ENCODE data around the gene CHRD. TPM values are rescaled to one million over a fixed set of nuclear protein-coding genes. Genes with fewer than 3 reads are reported as not detected.

Gene CHRD
- total and polyA plus RNA-seq, 7 experiments from 2014 or later = not detected

DNA sequence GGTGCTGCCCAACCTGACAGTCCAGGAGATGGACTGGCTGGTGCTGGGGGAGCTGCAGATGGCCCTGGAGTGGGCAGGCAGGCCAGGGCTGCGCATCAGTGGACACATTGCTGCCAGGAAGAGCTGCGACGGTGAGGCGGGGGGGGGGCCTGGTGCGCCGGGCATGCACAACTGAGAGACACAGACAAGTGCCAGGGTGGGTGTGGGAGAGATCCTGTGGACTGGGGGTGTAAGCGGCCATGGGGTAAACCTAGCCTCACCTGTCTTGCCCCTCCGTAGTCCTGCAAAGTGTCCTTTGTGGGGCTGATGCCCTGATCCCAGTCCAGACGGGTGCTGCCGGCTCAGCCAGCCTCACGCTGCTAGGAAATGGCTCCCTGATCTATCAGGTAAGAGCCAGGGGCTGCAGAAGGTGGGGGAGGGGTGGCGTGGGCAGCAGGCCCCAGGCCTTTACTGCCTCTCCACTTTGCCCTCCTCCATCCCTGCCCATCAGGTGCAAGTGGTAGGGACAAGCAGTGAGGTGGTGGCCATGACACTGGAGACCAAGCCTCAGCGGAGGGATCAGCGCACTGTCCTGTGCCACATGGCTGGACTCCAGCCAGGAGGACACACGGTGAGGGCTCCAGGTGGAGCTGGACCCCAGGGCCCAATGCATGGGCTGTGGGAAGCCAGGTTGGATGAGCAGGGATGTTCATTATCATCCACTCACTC lies 3.3 kb downstream of the CHRD start:
- H3K27ac Mint-ChIP-seq = no peak overlapping the region
- CTCF ChIA-PET = interaction anchor here (1.4 kb wide), 1 partner anchor 11 kb away, joined by 3 read pairs; no protein-coding TSS in a partner anchor

DNA sequence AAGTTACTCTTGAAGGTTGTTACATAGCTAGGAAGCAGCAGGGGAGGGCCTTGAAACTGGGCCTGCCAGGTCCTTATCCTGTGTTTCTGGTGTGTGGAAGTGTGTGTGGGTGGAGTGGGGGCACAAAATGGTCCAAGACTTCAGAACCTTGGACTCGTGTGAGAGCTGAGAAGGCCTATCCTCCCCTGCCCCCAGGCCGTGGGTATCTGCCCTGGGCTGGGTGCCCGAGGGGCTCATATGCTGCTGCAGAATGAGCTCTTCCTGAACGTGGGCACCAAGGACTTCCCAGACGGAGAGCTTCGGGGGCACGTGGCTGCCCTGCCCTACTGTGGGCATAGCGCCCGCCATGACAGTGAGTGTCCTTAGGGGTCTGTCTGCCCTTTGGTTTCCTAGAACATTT lies 4.5 kb downstream of the CHRD start:
- DNase-seq (no peak), ATAC-seq (no peak)
- intact Hi-C loops (cut with micrococcal nuclease) = no loop called here
- Histone ChIP-seq H3K27ac (ENCODE audit: low read depth, low read length) (no peak overlapping the region), H3K27me3 (ENCODE audit: control insufficient read depth in 2 of 2, insufficient read depth in 2 of 2, low read length in 2 of 2) (peaks cover 0 to 9% of the 10 kb centered on the region in 2 donors), H3K4me3 (ENCODE audit: low read length) (no peak overlapping the region), H3K36me3 (ENCODE audit: control insufficient read depth in 2 of 3, insufficient read depth in 3 of 3, low read length in 3 of 3) (no peaks in the 10 kb centered on the region), H3K4me1 (ENCODE audit: control insufficient read depth in 2 of 2, insufficient read depth in 2 of 2, low read length in 2 of 2) (peaks cover 4 to 5% of the 10 kb centered on the region in 2 donors), H3K9me3 (ENCODE audit: control insufficient read depth in 2 of 3, low read length in 3 of 3) (no peaks in the 10 kb centered on the region)
- H3K9me3 Mint-ChIP-seq = peaks cover 0 to 1% (median 0%) of the 10 kb centered on the region in 11 donors
- H3K4me1 Mint-ChIP-seq = peaks cover 0 to 9% (median 5%) of the 10 kb centered on the region in 7 donors
- H3K4me3 Mint-ChIP-seq = no peak overlapping the region
- POLR2A ChIA-PET = no interaction called here
- peaks cover 13 to 47% (median 25%) of the 10 kb centered on the region in 5 donors for H3K27me3 Mint-ChIP-seq
- no peak overlapping the region for H3K27ac Mint-ChIP-seq
- CTCF ChIA-PET = interaction anchor here (0.9 to 1.4 kb wide), 2 partner anchors 12 to 170 kb away, joined by 3 read pairs; no protein-coding TSS in a partner anchor
- H3K36me3 Mint-ChIP-seq = no peaks in the 10 kb centered on the region

More for the DNA sequence above, 3.3 kb downstream of the CHRD start:
- POLR2A ChIA-PET = no interaction called here
- no peaks in the 10 kb centered on the region for H3K9me3 Mint-ChIP-seq
- no peak overlapping the region for H3K4me3 Mint-ChIP-seq
- peaks cover 0 to 15% (median 7%) of the 10 kb centered on the region in 7 donors for H3K4me1 Mint-ChIP-seq
- Histone ChIP-seq H3K4me3 (ENCODE audit: low read length) (no peak overlapping the region), H3K27me3 (ENCODE audit: control insufficient read depth in 2 of 2, insufficient read depth in 2 of 2, low read length in 2 of 2) (peaks cover 0 to 9% of the 10 kb centered on the region in 2 donors), H3K4me1 (ENCODE audit: control insufficient read depth in 2 of 2, insufficient read depth in 2 of 2, low read length in 2 of 2) (peaks cover 4 to 5% of the 10 kb centered on the region in 2 donors), H3K27ac (ENCODE audit: low read depth, low read length) (no peak overlapping the region), H3K36me3 (ENCODE audit: control insufficient read depth in 2 of 3, insufficient read depth in 3 of 3, low read length in 3 of 3) (no peaks in the 10 kb centered on the region), H3K9me3 (ENCODE audit: control insufficient read depth in 2 of 3, low read length in 3 of 3) (no peaks in the 10 kb centered on the region)
- ATAC-seq (no peak), DNase-seq (no peak)
- H3K27me3 Mint-ChIP-seq = peaks cover 25 to 59% (median 36%) of the 10 kb centered on the region in 5 donors
- H3K36me3 Mint-ChIP-seq = peaks cover 0 to 1% (median 0%) of the 10 kb centered on the region in 5 donors
- intact Hi-C loops (cut with micrococcal nuclease) = no loop called here

DNA sequence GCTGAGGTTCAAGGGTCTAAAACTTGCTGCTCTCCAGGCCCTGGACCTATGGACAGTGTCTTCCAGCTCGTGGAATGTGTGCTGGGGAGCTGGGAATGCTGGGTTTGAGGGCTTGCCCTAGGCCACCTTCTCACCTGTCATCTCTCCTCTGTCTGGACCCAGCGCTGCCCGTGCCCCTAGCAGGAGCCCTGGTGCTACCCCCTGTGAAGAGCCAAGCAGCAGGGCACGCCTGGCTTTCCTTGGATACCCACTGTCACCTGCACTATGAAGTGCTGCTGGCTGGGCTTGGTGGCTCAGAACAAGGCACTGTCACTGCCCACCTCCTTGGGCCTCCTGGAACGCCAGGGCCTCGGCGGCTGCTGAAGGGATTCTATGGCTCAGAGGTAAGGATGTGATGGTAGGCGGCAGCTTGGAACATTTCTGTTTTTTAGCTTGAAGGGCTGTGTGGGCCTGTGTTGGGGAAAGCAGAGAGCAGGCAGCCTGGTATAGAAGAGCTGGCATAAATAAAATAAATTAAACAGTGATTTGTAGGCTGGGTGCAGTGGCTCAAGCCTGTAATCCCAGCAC lies 5.1 kb downstream of the CHRD start:
- H3K27me3 ChIP-seq (ENCODE audit: control insufficient read depth in 2 of 2, insufficient read depth in 2 of 2, low read length in 2 of 2) = peaks cover 0 to 9% of the 10 kb centered on the region in 2 donors

DNA sequence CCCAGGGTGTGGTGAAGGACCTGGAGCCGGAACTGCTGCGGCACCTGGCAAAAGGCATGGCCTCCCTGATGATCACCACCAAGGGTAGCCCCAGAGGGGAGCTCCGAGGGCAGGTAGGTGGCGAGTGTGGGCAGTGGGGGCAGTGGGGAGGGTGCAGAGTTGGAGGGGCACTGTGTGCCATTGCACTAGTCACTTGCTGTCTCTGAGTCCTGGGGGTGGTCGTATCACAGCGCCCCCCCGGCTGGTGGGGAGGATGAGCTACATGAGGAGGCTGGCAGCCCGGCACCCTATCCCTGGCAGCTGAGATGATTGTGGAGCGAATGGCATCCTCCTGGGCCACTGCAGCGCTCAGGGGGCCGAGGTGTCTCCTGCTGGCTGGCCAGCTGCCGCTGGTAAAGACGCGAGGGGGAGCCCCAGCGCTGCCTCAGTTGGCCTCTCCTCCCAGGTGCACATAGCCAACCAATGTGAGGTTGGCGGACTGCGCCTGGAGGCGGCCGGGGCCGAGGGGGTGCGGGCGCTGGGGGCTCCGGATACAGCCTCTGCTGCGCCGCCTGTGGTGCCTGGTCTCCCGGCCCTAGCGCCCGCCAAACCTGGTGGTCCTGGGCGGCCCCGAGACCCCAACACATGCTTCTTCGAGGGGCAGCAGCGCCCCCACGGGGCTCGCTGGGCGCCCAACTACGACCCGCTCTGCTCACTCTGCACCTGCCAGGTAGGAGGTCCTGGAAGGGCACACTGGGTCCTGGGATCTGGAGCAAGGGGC lies 6.4 kb downstream of the CHRD start:
- peaks cover 0 to 5% of the 10 kb centered on the region in 2 donors for H3K27me3 ChIP-seq (ENCODE audit: control insufficient read depth in 2 of 2, insufficient read depth in 2 of 2, low read length in 2 of 2)
- no peak overlapping the region for H3K4me3 ChIP-seq (ENCODE audit: low read length)
- ChIA-PET POLR2A (no interaction called here), CTCF (no interaction called here)
- Mint-ChIP-seq H3K27me3 (peaks cover 17 to 50% (median 25%) of the 10 kb centered on the region in 5 donors), H3K9me3 (peaks cover 0 to 1% (median 0%) of the 10 kb centered on the region in 11 donors), H3K4me1 (peaks cover 0 to 4% (median 0%) of the 10 kb centered on the region in 7 donors), H3K27ac (no peak overlapping the region), H3K36me3 (no peaks in the 10 kb centered on the region), H3K4me3 (no peak overlapping the region)
- DNase-seq = no peak
- H3K9me3 ChIP-seq (ENCODE audit: control insufficient read depth in 2 of 3, low read length in 3 of 3) = no peaks in the 10 kb centered on the region
- intact Hi-C loops (cut with micrococcal nuclease) = no loop called here
- H3K27ac ChIP-seq (ENCODE audit: low read depth, low read length) = no peak overlapping the region
- no peaks in the 10 kb centered on the region for H3K36me3 ChIP-seq (ENCODE audit: control insufficient read depth in 2 of 3, insufficient read depth in 3 of 3, low read length in 3 of 3)
- no peak for ATAC-seq
- no peaks in the 10 kb centered on the region for H3K4me1 ChIP-seq (ENCODE audit: control insufficient read depth in 2 of 2, insufficient read depth in 2 of 2, low read length in 2 of 2)

More for the DNA sequence above, 5.1 kb downstream of the CHRD start:
- peaks cover 0 to 1% (median 0%) of the 10 kb centered on the region in 11 donors for H3K9me3 Mint-ChIP-seq
- Histone ChIP-seq H3K4me3 (ENCODE audit: low read length) (no peak overlapping the region), H3K36me3 (ENCODE audit: control insufficient read depth in 2 of 3, insufficient read depth in 3 of 3, low read length in 3 of 3) (no peaks in the 10 kb centered on the region), H3K4me1 (ENCODE audit: control insufficient read depth in 2 of 2, insufficient read depth in 2 of 2, low read length in 2 of 2) (peaks cover 4 to 5% of the 10 kb centered on the region in 2 donors), H3K9me3 (ENCODE audit: control insufficient read depth in 2 of 3, low read length in 3 of 3) (no peaks in the 10 kb centered on the region), H3K27ac (ENCODE audit: low read depth, low read length) (no peak overlapping the region)
- intact Hi-C loops (cut with micrococcal nuclease) = no loop called here
- ATAC-seq (no peak), DNase-seq (no peak)
- peaks cover 17 to 47% (median 23%) of the 10 kb centered on the region in 5 donors for H3K27me3 Mint-ChIP-seq
- ChIA-PET POLR2A (no interaction called here), CTCF (interaction anchor here (0.9 to 1.4 kb wide), 2 partner anchors 13 to 169 kb away, joined by 3 read pairs; no protein-coding TSS in a partner anchor)
- H3K36me3 Mint-ChIP-seq = no peaks in the 10 kb centered on the region
- H3K4me1 Mint-ChIP-seq = peaks cover 0 to 9% (median 5%) of the 10 kb centered on the region in 7 donors
- H3K27ac Mint-ChIP-seq = no peak overlapping the region
- no peak overlapping the region for H3K4me3 Mint-ChIP-seq

DNA sequence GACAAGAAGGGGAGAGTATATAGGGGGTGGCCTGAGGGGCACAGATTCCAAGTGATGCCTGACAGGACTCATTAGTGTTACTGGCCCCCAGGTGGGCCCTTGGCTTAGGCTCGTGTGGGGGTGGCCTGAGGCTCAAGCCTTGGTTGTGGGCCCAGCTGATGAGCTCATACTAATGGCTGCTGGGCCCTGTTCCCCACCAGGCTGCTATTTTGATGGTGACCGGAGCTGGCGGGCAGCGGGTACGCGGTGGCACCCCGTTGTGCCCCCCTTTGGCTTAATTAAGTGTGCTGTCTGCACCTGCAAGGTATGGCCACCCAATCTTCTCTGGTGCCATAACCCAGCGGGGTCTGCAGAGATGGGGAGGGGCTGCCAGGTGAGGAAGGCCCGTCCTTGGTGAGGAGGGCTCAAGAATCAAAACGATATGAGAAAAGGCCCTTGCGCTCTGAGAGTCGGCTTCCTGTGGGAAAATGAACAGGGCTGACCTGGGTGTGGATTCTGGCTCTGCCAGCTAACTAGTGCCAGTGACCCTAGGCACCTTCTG lies 7.4 kb downstream of the CHRD start:
- Histone ChIP-seq H3K4me1 (ENCODE audit: control insufficient read depth in 2 of 2, insufficient read depth in 2 of 2, low read length in 2 of 2) (no peaks in the 10 kb centered on the region), H3K4me3 (ENCODE audit: low read length) (no peak overlapping the region), H3K9me3 (ENCODE audit: control insufficient read depth in 2 of 3, low read length in 3 of 3) (no peaks in the 10 kb centered on the region), H3K27ac (ENCODE audit: low read depth, low read length) (no peak overlapping the region), H3K36me3 (ENCODE audit: control insufficient read depth in 2 of 3, insufficient read depth in 3 of 3, low read length in 3 of 3) (no peaks in the 10 kb centered on the region), H3K27me3 (ENCODE audit: control insufficient read depth in 2 of 2, insufficient read depth in 2 of 2, low read length in 2 of 2) (no peaks in the 10 kb centered on the region)
- DNase-seq (no peak), ATAC-seq (no peak)
- POLR2A ChIA-PET = no interaction called here
- no peak overlapping the region for H3K4me3 Mint-ChIP-seq
- CTCF ChIA-PET = interaction anchor here (0.5 to 1.1 kb wide), 3 partner anchors 13 to 490 kb away, joined by 3 to 6 read pairs (median 3); no protein-coding TSS in a partner anchor
- H3K4me1 Mint-ChIP-seq = no peaks in the 10 kb centered on the region
- no peaks in the 10 kb centered on the region for H3K36me3 Mint-ChIP-seq
- no peak overlapping the region for H3K27ac Mint-ChIP-seq
- H3K27me3 Mint-ChIP-seq = peaks cover 13 to 41% (median 24%) of the 10 kb centered on the region in 5 donors
- intact Hi-C loops (cut with micrococcal nuclease) = no loop called here
- peaks cover 0 to 1% (median 0%) of the 10 kb centered on the region in 11 donors for H3K9me3 Mint-ChIP-seq

DNA sequence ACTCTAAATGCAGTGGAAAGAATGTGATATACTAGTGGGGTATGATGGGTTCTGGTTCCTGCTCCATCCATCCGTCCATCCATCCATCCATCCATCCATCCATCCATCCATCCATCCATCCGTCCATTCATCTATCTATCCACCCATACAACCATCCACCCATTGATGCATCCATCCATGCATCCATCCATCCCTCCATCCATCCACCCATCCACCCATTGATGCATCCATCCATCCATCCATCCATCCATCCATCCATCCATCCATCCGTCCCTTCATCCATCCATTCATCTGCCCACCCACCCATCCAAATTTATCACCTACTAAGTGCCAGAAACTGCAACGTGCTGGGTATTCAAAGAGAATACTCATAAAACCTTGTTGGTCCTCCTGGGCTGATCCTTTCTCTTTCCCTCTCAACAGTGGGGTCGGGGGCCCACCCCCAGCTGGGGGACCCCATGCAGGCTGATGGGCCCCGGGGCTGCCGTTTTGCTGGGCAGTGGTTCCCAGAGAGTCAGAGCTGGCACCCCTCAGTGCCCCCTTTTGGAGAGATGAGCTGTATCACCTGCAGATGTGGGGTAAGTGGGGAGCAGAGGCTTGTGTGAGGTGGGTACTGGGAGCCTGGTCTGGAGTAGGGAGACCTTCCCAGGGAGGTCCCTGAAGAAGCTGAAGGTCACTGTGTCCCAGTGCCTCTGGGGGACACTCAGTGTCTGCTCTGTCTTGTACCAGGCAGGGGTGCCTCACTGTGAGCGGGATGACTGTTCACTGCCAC lies 8.5 kb downstream of the CHRD start:
- ChIA-PET CTCF (interaction anchor here (0.6 to 1.1 kb wide), 2 partner anchors 28 to 489 kb away, joined by 3 read pairs; no protein-coding TSS in a partner anchor), POLR2A (no interaction called here)
- H3K36me3 Mint-ChIP-seq = no peaks in the 10 kb centered on the region
- H3K36me3 ChIP-seq (ENCODE audit: control insufficient read depth in 2 of 3, insufficient read depth in 3 of 3, low read length in 3 of 3) = no peaks in the 10 kb centered on the region
- ATAC-seq (no peak), DNase-seq (no peak)
- H3K4me1 Mint-ChIP-seq = no peaks in the 10 kb centered on the region
- H3K4me3 ChIP-seq (ENCODE audit: low read length) = no peak overlapping the region
- intact Hi-C loops (cut with micrococcal nuclease) = no loop called here
- H3K27ac Mint-ChIP-seq = no peak overlapping the region
- H3K27me3 ChIP-seq (ENCODE audit: control insufficient read depth in 2 of 2, insufficient read depth in 2 of 2, low read length in 2 of 2) = no peaks in the 10 kb centered on the region
- H3K27ac ChIP-seq (ENCODE audit: low read depth, low read length) = no peak overlapping the region
- no peaks in the 10 kb centered on the region for H3K9me3 ChIP-seq (ENCODE audit: control insufficient read depth in 2 of 3, low read length in 3 of 3)
- no peak overlapping the region for H3K4me3 Mint-ChIP-seq
- no peaks in the 10 kb centered on the region for H3K4me1 ChIP-seq (ENCODE audit: control insufficient read depth in 2 of 2, insufficient read depth in 2 of 2, low read length in 2 of 2)
- H3K27me3 Mint-ChIP-seq = peaks cover 8 to 33% (median 18%) of the 10 kb centered on the region in 5 donors
- peaks cover 0 to 1% (median 0%) of the 10 kb centered on the region in 11 donors for H3K9me3 Mint-ChIP-seq
